ENCODE measurements around the gene ERC2.

Gene ERC2

DNA sequence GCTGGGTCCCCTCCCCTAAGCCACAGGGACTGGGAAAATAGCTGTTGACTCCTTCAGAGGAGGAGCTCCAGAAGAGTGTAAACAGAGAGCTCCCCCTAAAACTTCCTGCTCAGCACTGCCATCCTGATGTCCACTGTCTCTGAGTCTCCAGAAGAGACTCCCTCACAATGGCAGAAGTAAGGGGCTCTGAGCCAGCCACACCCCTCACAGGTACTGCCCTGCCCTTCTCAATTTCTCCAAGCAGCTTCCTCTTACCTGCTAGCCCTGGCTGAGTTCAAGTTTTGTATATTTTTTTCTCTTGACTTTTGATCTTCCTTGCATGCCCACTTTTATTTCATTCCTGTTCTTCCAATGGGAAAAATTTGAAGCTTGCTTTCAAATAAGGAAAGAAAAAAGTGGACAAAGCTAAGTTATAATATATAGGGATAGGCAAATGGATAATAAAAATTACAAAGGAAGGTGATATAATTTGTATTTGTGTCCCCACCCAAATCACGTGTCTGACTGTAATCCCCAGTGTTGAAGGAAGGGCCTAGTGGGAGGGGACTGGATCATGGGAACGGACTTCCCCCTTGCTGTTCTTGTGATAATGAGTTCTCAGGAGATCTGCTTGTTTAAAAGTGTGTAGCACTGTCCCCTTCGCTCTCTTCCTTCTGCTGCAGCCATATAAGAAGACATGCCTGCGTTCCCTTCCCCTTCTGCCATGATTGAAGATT, 539.0 kb downstream of the ERC2 start:
- TF ChIP-seq, protein P1, sequence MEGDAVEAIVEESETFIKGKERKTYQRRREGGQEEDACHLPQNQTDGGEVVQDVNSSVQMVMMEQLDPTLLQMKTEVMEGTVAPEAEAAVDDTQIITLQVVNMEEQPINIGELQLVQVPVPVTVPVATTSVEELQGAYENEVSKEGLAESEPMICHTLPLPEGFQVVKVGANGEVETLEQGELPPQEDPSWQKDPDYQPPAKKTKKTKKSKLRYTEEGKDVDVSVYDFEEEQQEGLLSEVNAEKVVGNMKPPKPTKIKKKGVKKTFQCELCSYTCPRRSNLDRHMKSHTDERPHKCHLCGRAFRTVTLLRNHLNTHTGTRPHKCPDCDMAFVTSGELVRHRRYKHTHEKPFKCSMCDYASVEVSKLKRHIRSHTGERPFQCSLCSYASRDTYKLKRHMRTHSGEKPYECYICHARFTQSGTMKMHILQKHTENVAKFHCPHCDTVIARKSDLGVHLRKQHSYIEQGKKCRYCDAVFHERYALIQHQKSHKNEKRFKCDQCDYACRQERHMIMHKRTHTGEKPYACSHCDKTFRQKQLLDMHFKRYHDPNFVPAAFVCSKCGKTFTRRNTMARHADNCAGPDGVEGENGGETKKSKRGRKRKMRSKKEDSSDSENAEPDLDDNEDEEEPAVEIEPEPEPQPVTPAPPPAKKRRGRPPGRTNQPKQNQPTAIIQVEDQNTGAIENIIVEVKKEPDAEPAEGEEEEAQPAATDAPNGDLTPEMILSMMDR (IDR thresholded peaks at IDR 0.05; ENCODE audit: low read depth, low read length), result no peak
- no peak overlapping the region for H3K4me3 ChIP-seq (ENCODE audit: low read depth, low read length)

DNA sequence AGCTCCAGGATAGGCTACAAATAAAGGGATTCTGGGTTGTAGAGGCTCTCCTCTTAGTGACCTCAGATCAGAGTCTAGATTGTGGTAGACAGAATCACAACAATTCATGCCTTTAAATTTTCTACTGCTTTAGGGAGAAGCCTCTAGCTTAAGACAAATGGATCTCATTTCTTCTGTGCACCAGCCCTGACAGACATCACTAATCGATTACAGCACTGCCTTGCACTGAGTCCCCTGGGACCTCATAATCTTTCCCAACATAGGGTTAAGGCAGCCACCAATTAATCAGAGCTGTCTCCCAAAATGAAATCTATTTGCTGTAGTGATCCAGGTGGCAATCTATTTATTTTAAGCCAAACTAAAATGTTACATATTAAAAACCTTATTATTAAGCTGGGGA, 544.6 kb downstream of the ERC2 start:
- TF ChIP-seq, protein P1 (IDR thresholded peaks at IDR 0.05; ENCODE audit: low read depth, low read length), result no peak

DNA sequence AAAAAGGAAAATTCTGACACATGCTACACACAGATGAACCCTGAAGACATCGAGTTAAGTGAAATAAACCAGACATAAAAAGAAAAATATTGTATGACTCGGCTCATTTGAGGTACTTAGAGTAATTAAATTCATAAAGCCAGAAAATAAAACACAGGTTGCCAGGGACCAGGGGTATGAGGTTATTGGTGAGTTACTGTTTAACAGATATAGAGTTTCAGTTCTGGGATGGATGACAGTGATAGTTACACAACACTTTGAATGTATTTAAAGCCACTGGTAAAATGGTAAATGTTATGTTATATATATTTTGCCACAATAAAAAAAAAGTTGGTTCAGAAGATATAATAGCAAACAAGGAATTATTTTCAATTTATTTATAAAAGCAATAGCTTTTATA, 545.1 kb downstream of the ERC2 start:
- TF ChIP-seq, protein P1 (IDR thresholded peaks at IDR 0.05; ENCODE audit: low read depth, low read length), result no peak
- no peak overlapping the region for H3K4me3 ChIP-seq (ENCODE audit: low read depth, low read length)

More for the DNA sequence above, 544.6 kb downstream of the ERC2 start:
- no peak overlapping the region for H3K4me3 ChIP-seq (ENCODE audit: low read depth, low read length)

DNA sequence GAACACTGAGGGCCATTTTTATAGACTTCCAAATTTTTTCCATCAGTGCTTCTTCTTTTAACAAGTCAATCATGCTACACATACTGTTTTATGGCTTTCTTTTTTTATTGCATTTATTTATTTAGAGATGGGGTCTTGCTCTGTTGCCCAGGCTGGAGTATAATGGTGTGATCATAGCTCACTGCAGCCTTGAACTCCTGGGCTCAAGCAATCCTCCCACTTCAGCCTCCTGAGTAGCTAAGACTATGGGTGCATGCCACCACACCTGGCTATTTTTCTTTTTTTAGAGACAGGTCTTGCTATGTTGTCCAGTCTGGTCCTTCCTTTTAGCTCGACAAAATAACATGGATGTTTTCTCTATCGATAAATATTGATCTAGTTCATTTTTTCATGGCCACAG, 555.4 kb downstream of the ERC2 start:
- H3K4me3 ChIP-seq (ENCODE audit: low read depth, low read length), result no peak overlapping the region
- TF ChIP-seq, protein P1 (IDR thresholded peaks at IDR 0.05; ENCODE audit: low read depth, low read length), result no peak

DNA sequence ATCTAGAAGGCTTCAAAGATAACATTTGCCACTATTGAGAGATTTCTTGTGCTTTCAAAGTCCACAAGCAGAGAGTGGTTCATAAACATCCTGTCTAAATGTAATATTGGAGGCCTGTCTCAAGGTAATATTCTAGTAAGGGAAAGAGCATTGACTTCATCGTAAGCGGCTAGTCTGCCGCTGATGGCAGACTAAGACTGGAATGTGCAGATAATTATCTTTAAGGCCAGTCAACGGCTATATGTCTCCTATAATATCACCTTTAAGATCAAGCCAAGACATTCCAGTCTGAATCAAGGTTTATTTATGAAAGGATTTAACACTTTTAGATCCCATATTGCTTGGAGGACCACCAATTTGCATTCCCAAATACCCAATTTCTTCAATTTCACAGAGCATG, 557.0 kb downstream of the ERC2 start:
- TF ChIP-seq, protein P1 (IDR thresholded peaks at IDR 0.05; ENCODE audit: low read depth, low read length), result no peak

DNA sequence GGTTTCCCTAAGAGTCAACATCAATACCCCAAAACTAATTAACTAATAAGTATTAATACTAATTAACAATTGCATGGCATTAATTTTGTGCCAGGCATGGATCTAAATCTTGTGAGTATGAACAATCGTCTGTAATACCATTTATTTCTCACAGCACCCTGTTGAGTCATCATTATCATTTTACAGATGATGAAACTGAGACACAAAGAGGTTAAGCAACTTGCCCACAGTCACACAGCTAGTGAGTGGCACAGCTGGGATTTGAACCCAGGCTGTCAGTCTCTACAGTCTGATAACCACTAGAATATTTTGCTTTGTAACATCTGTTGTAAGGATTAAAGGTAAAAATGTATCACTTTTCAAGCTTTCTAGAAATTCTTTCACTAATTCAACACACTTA, 557.7 kb downstream of the ERC2 start:
- no peak overlapping the region for H3K4me3 ChIP-seq (ENCODE audit: low read depth, low read length)
- TF ChIP-seq, protein P1 (IDR thresholded peaks at IDR 0.05; ENCODE audit: low read depth, low read length), result no peak

More for the DNA sequence above, 557.0 kb downstream of the ERC2 start:
- H3K4me3 ChIP-seq (ENCODE audit: low read depth, low read length), result no peak overlapping the region

DNA sequence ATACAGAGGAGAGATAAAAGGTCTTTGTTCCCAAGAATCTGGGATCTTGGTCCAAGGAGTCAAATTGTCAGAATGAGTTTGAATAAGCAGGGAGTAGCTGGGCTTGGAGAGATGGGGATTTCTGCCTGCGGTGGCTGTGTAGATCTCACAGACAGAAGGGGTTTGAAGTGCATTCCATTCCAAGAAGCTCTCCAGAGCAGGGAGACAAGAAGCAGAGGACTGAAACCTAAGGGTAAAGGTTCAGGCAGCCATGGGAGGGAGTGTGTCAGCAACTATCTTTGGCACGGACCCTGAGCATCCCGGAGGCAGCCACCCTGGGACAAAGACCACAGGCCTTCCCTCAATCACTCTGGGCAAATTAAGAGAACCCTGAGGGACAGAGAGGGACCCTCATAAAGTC, 558.9 kb downstream of the ERC2 start:
- TF ChIP-seq, protein P1 (IDR thresholded peaks at IDR 0.05; ENCODE audit: low read depth, low read length), result no peak
- H3K4me3 ChIP-seq (ENCODE audit: low read depth, low read length), result no peak overlapping the region

Measured in WI38 (cell line).